WERI-Rb-1 (cell line): Measurements from ENCODE around the gene KBTBD7.

Experiments used
- DNase-seq: peaks from one replicate; pipeline ENCODE4 v3.0.0-alpha.2; 2020
- H3K27ac ChIP-seq: fragments of 250-450 bp; sonication (Bioruptor Pico); 2 replicates; pipeline ENCODE4 v1.5.1; 2020; ENCODE audit warnings: mild to moderate bottlenecking, moderate library complexity
- H3K27me3 ChIP-seq: fragments of 250-450 bp; sonication (Bioruptor Pico); 2 replicates; pipeline ENCODE4 v1.5.1; 2021; ENCODE audit warnings: mild to moderate bottlenecking, low read depth, moderate library complexity; ENCODE audit not compliant: insufficient read depth, severe bottlenecking
- H3K36me3 ChIP-seq: fragments of 250-450 bp; sonication (Bioruptor Pico); 2 replicates; pipeline ENCODE4 v1.5.1; 2020; ENCODE audit warnings: mild to moderate bottlenecking, moderate library complexity
- H3K4me3 ChIP-seq: 2 replicates; pipeline ENCODE4 v1.5.1; 2011; ENCODE audit warnings: low read depth, mild to moderate bottlenecking, control low read depth, low read length
- H3K9me3 ChIP-seq: fragments of 250-450 bp; sonication (Bioruptor Pico); 2 replicates; pipeline ENCODE4 v1.5.1; 2021; ENCODE audit warnings: mild to moderate bottlenecking, moderate library complexity; ENCODE audit not compliant: severe bottlenecking
- CTCF ChIP-seq: IDR thresholded peaks from 2 replicates; pipeline ENCODE4 v1.5.1; 2011; ENCODE audit warnings: low read depth, mild to moderate bottlenecking, control low read depth, inconsistent platforms, low read length

Gene KBTBD7

DNA sequence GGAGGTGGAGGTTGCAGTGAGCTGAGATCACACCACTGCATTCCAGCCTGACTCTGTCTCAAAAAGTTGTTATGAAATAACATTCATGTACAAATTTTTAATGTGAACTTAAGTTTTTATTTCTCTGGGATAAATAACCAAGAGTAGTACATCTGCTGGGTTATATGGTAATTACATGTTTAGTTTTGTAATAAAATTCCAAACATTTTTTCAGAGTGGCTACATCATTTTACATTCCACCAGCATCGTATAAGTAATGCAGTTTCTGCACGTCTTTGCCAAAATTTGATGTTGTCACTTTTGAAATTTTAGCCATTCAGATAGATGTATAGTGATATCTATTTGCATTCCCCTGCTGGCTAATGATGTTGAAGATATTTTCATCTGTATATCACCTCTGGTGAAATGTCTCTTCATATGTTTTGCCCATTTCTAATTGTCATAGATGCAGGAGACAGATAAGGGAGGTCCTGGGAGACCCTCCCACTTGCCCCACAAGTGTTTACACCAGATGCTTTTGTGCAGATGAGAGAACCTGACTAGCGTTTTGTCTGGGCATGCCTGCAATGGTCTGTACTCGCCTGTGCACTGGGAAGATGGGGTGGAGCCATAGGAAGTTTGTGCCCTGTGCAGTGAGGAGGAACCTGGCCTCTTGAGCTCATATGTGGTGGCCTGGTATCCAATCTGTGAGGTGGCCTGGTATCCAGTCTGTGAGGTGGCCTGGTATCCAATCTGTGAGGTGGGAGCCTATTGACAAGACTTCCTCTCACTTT, 49.0 kb downstream of the KBTBD7 start:
- H3K36me3 ChIP-seq: no peaks in the 10 kb centered on the region
- H3K27me3 ChIP-seq: no peaks in the 10 kb centered on the region
- no peak overlapping the region for H3K27ac ChIP-seq
- no peaks in the 10 kb centered on the region for H3K9me3 ChIP-seq
- H3K4me3 ChIP-seq: no peak overlapping the region
- no peak for DNase-seq
- no peak for TF ChIP-seq CTCF

- Histone ChIP-seq H3K27ac (no peak overlapping the region), H3K4me3 (no peak overlapping the region), H3K9me3 (no peaks in the 10 kb centered on the region), H3K36me3 (no peaks in the 10 kb centered on the region), H3K27me3 (no peaks in the 10 kb centered on the region)
- TF ChIP-seq CTCF: no peak
- DNase-seq: no peak
These were observed 49.8 kb downstream of the KBTBD7 start for GRCh38 chr13:41144576-41144975.
